ENCODE measurements around the gene MAP3K19.
"Not testable (repeated sequence)": the region's sequence is repeated elsewhere in the genome, so short reads cannot be mapped to it uniquely, and the experiment has no call there.

MAP3K19 gene

DNA sequence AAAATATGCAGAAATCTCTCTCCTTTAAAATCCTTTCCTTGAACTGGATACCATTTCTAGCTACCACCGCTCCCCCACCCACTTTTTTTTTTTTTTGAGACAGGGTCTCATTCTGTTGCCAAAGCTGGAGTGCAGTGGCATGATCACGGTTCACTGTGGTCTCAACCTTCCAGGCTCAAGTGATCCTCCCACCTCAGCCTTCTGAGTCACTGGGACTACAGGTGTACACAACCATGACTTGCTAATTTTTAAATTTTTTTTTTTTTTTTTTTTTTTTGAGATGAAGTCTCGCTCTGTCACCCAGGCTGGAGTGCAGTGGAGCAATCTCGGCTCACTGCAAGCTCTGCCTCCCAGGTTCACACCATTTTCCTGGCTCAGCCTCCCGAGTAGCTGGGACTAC, 70.1 kb downstream of the MAP3K19 start:
- H3K9ac ChIP-seq (ENCODE audit: low read length); H3K4me2 ChIP-seq (ENCODE audit: low read length); H3K79me2 ChIP-seq (ENCODE audit: control insufficient read depth, insufficient read depth, low read length); H4K8ac ChIP-seq (ENCODE audit: low read depth, low read length); H3K27ac ChIP-seq (ENCODE audit: low read depth, low read length); H2BK5ac ChIP-seq (ENCODE audit: low read length); H3K4ac ChIP-seq (ENCODE audit: low read depth, low read length); H2BK15ac ChIP-seq (replicated peaks; ENCODE audit: low read depth); H3K23ac ChIP-seq (ENCODE audit: low read length); H3K27me3 ChIP-seq (ENCODE audit: insufficient read depth, low read length, poor library complexity); H3K56ac ChIP-seq (ENCODE audit: low read length); H2AK5ac ChIP-seq (ENCODE audit: low read length); H2BK120ac ChIP-seq (ENCODE audit: low read depth, low read length); H4K5ac ChIP-seq (ENCODE audit: low read length); H3K79me1 ChIP-seq (ENCODE audit: low read length); H3K36me3 ChIP-seq (ENCODE audit: control insufficient read depth, insufficient read depth, low read length); H3K4me3 ChIP-seq (ENCODE audit: low read length); H3K18ac ChIP-seq (ENCODE audit: low read length); H3K4me1 ChIP-seq (ENCODE audit: control insufficient read depth, low read depth, low read length); DNase-seq: not testable (repeated sequence)
- no CpG with 5 or more reads among the region's 5 CpGs for WGBS (ENCODE audit: extremely low coverage, insufficient coverage, low lambda C conversion rate)

DNA sequence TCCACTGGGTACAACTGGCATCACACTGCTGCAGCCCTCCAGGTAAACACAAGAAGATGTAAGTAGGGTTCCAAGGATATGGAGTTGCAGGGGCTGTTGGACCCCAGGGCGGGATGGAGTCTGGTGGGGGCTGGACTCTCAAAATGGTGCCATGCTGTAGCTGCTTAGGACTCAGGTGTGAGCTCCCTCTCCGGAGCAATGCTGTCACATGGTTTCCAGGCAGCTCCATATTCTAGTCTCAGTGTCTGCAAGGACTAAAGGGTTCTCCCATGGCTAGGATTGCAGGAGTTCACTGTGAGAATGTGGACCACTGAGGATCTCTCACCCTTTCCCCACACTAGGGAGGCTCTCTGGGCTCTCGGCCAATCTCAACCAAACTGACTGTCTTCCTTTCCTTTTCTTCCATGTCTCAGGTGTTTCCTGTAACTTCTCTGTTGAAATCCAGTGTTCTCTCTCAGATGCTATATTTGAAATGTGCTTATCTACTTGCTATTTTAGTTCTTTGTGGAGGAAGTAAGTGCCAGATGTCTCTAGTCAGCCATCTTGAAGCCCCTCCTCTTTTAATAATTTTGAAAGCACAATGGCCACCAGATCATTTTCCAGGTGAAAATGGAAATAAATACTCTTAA, 71.1 kb downstream of the MAP3K19 start:
- Histone ChIP-seq H2AK5ac (ENCODE audit: low read length) (no peak overlapping the region), H3K9ac (ENCODE audit: low read length) (no peak overlapping the region), H3K18ac (ENCODE audit: low read length) (no peak overlapping the region), H2BK5ac (ENCODE audit: low read length) (no peak overlapping the region), H3K79me1 (ENCODE audit: low read length) (no peaks in the 10 kb centered on the region), H2BK15ac (replicated peaks; ENCODE audit: low read depth) (no peak overlapping the region), H3K56ac (ENCODE audit: low read length) (no peak overlapping the region), H4K8ac (ENCODE audit: low read depth, low read length) (no peak overlapping the region), H3K27ac (ENCODE audit: low read depth, low read length) (no peak overlapping the region), H3K36me3 (ENCODE audit: control insufficient read depth, insufficient read depth, low read length) (no peaks in the 10 kb centered on the region), H2BK120ac (ENCODE audit: low read depth, low read length) (no peak overlapping the region), H4K5ac (ENCODE audit: low read length) (no peak overlapping the region), H3K23ac (ENCODE audit: low read length) (no peak overlapping the region), H3K4ac (ENCODE audit: low read depth, low read length) (no peak overlapping the region), H3K4me3 (ENCODE audit: low read length) (no peak overlapping the region), H3K4me1 (ENCODE audit: control insufficient read depth, low read depth, low read length) (no peaks in the 10 kb centered on the region), H3K27me3 (ENCODE audit: insufficient read depth, low read length, poor library complexity) (no peaks in the 10 kb centered on the region), H3K79me2 (ENCODE audit: control insufficient read depth, insufficient read depth, low read length) (no peaks in the 10 kb centered on the region), H3K4me2 (ENCODE audit: low read length) (no peak overlapping the region)
- WGBS (ENCODE audit: extremely low coverage, insufficient coverage, low lambda C conversion rate), result no CpG with 5 or more reads among the region's 3 CpGs
- no peak for DNase-seq

DNA sequence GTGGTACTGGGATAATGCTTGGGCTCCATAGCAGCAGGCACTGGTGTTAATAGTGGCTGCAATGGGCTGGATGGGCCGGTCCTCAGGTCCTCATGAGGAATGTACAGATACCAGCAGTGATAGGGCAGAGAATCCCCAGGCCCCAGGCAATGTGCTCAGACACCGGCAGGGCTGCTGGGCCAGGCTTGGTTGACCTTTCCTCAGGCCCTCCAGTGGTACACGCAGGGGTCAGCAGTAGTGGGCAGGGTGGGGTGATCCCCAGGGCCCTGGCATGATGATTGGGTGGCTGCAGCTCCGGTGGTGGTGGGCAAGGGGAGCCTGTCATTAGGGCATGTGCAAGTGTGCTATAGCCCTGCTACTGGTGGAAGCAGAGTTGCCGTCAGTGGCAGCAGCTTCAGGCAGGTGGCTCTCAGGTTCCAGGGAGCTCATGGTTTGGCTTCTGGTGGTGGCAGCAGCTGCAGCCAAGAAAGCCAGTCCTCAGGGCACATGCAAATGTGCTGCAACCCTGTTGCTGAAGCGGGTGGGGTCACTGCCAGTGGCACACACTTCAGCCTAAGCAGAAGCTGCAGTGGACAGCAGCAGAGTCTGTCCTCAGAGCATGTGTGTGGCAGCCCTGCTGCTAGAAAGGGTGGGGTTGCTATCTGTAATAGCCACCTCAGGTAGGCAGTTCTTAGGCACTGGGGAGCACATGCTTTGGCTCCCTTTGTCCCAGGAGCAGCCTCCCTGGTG, 71.8 kb downstream of the MAP3K19 start:
- no peaks in the 10 kb centered on the region for H3K79me1 ChIP-seq (ENCODE audit: low read length)
- H3K27me3 ChIP-seq (ENCODE audit: insufficient read depth, low read length, poor library complexity), result no peaks in the 10 kb centered on the region
- no peak overlapping the region for H3K56ac ChIP-seq (ENCODE audit: low read length)
- H3K4me2 ChIP-seq (ENCODE audit: low read length), result no peak overlapping the region
- no CpG with 5 or more reads among the region's 6 CpGs for WGBS (ENCODE audit: extremely low coverage, insufficient coverage, low lambda C conversion rate)
- no peaks in the 10 kb centered on the region for H3K4me1 ChIP-seq (ENCODE audit: control insufficient read depth, low read depth, low read length)
- H3K9ac ChIP-seq (ENCODE audit: low read length), result no peak overlapping the region
- no peak overlapping the region for H3K4ac ChIP-seq (ENCODE audit: low read depth, low read length)
- no peaks in the 10 kb centered on the region for H3K36me3 ChIP-seq (ENCODE audit: control insufficient read depth, insufficient read depth, low read length)
- H3K27ac ChIP-seq (ENCODE audit: low read depth, low read length), result no peak overlapping the region
- H3K23ac ChIP-seq (ENCODE audit: low read length), result no peak overlapping the region
- H4K8ac ChIP-seq (ENCODE audit: low read depth, low read length), result no peak overlapping the region
- H2BK5ac ChIP-seq (ENCODE audit: low read length), result no peak overlapping the region
- no peak overlapping the region for H2AK5ac ChIP-seq (ENCODE audit: low read length)
- H3K18ac ChIP-seq (ENCODE audit: low read length), result no peak overlapping the region
- no peaks in the 10 kb centered on the region for H3K79me2 ChIP-seq (ENCODE audit: control insufficient read depth, insufficient read depth, low read length)
- H2BK15ac ChIP-seq (replicated peaks; ENCODE audit: low read depth), result no peak overlapping the region
- H3K4me3 ChIP-seq (ENCODE audit: low read length), result no peak overlapping the region
- H2BK120ac ChIP-seq (ENCODE audit: low read depth, low read length), result no peak overlapping the region
- H4K5ac ChIP-seq (ENCODE audit: low read length), result no peak overlapping the region
- no peak for DNase-seq

DNA sequence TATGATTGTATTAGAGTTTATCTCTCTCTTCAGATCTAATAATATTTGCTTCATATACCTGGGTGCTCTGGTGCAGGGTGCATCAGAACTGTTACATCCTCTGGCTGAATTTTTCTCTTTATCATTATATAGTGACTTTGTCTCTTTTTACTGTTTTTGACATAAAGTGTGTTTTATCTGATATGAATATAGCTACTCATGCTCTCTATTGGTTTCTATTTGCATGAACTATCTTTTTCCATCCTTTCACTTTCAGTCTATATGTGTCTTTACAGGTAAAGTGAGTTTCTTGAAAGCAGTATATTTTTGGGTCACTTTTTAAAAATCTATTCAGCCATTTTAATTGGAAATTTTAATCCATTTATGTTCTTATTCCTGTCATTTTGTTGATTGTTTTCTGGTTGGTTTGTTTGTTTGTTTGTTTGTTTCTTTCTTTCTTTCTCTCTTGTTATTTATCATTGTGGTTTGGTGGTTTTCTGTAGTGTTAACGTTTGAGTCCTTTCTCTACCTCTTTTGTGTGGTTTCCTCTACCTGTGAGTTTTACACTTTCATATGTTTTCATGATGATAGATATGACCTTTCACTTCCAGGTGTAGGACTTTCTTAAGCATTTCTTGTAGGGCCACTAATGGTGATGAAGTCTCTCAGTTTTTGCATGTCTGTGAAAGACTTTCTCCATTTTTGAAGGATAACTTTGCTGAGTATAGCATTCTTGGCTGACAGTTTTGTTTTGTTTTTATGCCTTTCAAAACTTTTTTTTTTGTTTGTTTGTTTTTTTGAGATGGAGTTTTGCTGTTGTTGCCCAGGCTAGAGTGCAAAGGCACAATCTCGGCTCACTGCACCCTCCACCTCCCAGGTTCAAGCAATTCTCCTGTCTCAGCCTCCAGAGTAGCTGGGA, 73.8 kb downstream of the MAP3K19 start:
- H3K56ac ChIP-seq (ENCODE audit: low read length), result no peak overlapping the region
- H4K8ac ChIP-seq (ENCODE audit: low read depth, low read length), result no peak overlapping the region
- H3K27ac ChIP-seq (ENCODE audit: low read depth, low read length), result no peak overlapping the region
- H2BK15ac ChIP-seq (replicated peaks; ENCODE audit: low read depth), result no peak overlapping the region
- H2AK5ac ChIP-seq (ENCODE audit: low read length), result no peak overlapping the region
- no peaks in the 10 kb centered on the region for H3K36me3 ChIP-seq (ENCODE audit: control insufficient read depth, insufficient read depth, low read length)
- H3K79me2 ChIP-seq (ENCODE audit: control insufficient read depth, insufficient read depth, low read length), result no peaks in the 10 kb centered on the region
- no peaks in the 10 kb centered on the region for H3K27me3 ChIP-seq (ENCODE audit: insufficient read depth, low read length, poor library complexity)
- no peak overlapping the region for H4K5ac ChIP-seq (ENCODE audit: low read length)
- no peak overlapping the region for H2BK120ac ChIP-seq (ENCODE audit: low read depth, low read length)
- H3K79me1 ChIP-seq (ENCODE audit: low read length), result no peaks in the 10 kb centered on the region
- H3K9ac ChIP-seq (ENCODE audit: low read length), result no peak overlapping the region
- no peak for DNase-seq
- H3K4ac ChIP-seq (ENCODE audit: low read depth, low read length), result no peak overlapping the region
- H2BK5ac ChIP-seq (ENCODE audit: low read length), result no peak overlapping the region
- no peak overlapping the region for H3K4me3 ChIP-seq (ENCODE audit: low read length)
- H3K23ac ChIP-seq (ENCODE audit: low read length), result no peak overlapping the region
- no peaks in the 10 kb centered on the region for H3K4me1 ChIP-seq (ENCODE audit: control insufficient read depth, low read depth, low read length)
- WGBS (ENCODE audit: extremely low coverage, insufficient coverage, low lambda C conversion rate), result no CpG with 5 or more reads among the region's 2 CpGs
- H3K18ac ChIP-seq (ENCODE audit: low read length), result no peak overlapping the region
- H3K4me2 ChIP-seq (ENCODE audit: low read length), result no peak overlapping the region

DNA sequence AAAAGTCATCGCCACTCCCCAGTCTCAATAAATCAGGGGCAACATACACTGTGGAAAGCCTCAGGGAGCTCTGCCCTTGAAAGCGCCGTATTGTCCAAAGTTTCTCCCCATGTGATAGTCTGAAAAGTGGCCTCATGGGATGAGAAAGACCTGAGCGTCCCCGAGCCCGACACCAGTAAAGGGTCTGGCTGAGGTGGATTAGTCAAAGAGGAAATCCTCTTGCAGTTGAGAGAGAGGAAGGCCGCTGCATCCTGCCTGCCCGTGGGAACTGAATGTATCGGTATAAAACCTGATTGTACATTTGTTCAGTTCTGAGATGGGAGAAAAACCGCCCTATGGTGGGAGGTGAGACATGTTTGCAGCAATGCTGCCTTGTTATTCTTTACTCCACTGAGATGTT, 80.1 kb downstream of the MAP3K19 start:
- not testable (repeated sequence) for H3K4me2 ChIP-seq (ENCODE audit: low read length); H2BK15ac ChIP-seq (replicated peaks; ENCODE audit: low read depth); H3K36me3 ChIP-seq (ENCODE audit: control insufficient read depth, insufficient read depth, low read length); H2BK5ac ChIP-seq (ENCODE audit: low read length); H3K56ac ChIP-seq (ENCODE audit: low read length); H3K4me3 ChIP-seq (ENCODE audit: low read length); H3K9ac ChIP-seq (ENCODE audit: low read length); H3K4me1 ChIP-seq (ENCODE audit: control insufficient read depth, low read depth, low read length); H3K18ac ChIP-seq (ENCODE audit: low read length); H3K27me3 ChIP-seq (ENCODE audit: insufficient read depth, low read length, poor library complexity); H2AK5ac ChIP-seq (ENCODE audit: low read length); DNase-seq; H2BK120ac ChIP-seq (ENCODE audit: low read depth, low read length); H3K23ac ChIP-seq (ENCODE audit: low read length); H4K8ac ChIP-seq (ENCODE audit: low read depth, low read length); H3K79me1 ChIP-seq (ENCODE audit: low read length); H3K4ac ChIP-seq (ENCODE audit: low read depth, low read length); H3K27ac ChIP-seq (ENCODE audit: low read depth, low read length); H3K79me2 ChIP-seq (ENCODE audit: control insufficient read depth, insufficient read depth, low read length); H4K5ac ChIP-seq (ENCODE audit: low read length)
- no CpG with 5 or more reads among the region's 10 CpGs for WGBS (ENCODE audit: extremely low coverage, insufficient coverage, low lambda C conversion rate)
